GM19397 (cell line): ENCODE data around the gene TBC1D20.
A peak's percentile ranks its signal among the peaks of the same experiment; 100 is the strongest.

Source experiments
- ATAC-seq: cut with Tn5 transposase; IDR thresholded peaks from one replicate; pipeline ENCODE4 v1.9.1; 2021; ENCODE audit warnings: mild to moderate bottlenecking, moderate library complexity; ENCODE audit not compliant: unreplicated experiment

Gene TBC1D20

GRCh38 chr20:440148-440547 lies 22.2 kb downstream of the TBC1D20 start:
- no peak for ATAC-seq

DNA sequence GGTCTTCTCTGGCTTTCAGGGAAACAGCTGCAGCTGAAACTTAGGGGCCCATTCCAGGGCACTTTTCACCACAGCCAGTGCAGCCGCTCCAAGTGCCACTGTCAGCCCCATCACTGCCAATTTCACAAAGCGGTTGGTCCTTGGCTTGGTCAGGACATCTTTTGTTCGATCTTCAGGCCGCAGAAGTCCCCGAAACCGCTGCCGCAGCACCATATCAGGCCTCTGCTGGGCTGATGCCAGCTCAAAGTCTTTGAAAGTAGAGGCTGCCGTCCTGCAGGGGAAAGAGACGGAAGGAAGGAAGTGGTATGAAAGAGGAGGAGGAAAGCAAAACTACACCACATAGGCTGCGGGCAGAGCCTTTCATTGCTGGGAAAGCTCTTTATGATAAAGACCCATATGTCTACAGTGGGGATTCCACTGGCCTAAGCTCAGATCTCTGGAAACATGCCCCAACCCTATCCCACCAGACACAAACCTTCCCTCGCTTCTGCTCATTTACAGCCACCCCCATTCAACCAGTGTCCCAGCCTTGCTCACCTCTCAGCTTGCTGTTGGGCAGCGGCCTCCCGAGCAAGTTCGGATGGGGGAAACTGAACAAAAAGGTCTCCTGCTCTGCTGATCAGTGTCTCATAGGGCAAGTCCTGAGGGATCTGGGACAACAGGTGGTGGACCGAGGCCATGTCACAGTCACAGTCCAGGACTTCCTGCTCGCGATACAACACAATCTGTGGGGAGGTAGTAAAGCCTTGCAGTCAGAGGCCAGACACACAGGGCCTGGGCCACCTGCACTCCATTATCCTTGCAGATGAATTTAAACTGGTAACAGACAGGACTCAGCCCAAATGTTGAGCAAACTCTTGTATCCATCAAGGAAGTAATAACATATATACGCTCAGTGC lies 23.5 kb downstream of the TBC1D20 start:
- ATAC-seq, result no peak

DNA sequence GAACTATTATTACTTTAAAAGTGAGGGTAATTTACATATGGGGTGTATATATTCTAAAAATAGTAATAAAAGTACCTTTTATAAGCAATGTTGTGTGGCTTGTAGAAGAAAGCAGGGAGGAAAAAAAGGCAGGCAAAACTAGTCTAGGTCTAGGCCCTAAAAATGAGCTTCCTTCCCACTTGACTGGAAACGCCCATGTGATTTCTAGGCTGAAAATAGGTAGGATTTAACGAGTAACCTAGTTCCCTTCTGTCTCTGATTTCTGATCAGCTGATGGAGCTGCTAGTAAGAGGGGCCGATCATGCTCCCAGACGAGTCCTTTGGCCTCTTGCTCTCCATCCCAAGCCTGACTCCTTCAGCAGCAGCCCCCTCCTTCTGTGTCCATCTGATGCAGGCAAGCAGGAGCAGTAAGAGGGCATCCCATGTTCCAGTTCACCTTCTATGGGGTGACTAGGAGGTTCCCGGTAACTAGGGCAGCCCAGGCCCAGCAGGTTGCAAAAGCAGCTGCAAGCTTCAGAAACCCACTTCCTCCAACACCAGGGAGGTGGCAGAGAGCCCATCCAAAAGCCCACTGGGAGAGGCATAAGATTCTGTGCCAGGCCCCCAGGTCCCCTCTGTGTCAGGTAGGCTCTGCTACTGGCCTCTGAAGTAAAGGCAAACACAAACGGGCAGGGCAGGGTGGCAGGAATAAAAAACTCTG lies 24.4 kb downstream of the TBC1D20 start:
- ATAC-seq, result no peak

DNA sequence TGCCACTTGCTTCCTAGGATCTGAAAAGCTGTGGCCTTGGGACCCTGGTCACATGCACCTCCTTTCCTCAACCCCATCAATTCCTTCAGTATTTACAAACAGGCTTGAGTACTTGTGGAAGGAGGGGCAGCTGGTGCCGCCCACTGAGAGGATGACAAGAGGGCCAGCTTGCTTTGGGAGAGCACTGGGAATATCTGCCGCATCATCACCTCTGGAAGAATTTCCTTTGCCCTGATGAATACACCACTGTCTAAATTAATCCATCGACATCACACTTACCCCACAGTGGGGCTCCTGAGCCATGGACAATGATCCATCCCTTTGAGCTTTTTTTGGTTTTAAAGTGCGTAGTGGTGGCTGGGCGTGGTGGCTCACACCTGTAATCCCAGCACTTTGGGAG lies 25.9 kb downstream of the TBC1D20 start:
- ATAC-seq, result no peak

- no peak for ATAC-seq
Measured at GRCh38 chr20:435558-435957, 26.8 kb downstream of the TBC1D20 start.

- ATAC-seq, result no peak
Measured at GRCh38 chr20:434661-435419, 27.5 kb downstream of the TBC1D20 start.

GRCh38 chr20:434221-434620 lies 28.1 kb downstream of the TBC1D20 start:
- no peak for ATAC-seq

- ATAC-seq, result peak; percentile 68
Measured at GRCh38 chr20:433300-433975, 28.9 kb downstream of the TBC1D20 start.

GRCh38 chr20:432677-433299 lies 29.5 kb downstream of the TBC1D20 start:
- ATAC-seq, result no peak

DNA sequence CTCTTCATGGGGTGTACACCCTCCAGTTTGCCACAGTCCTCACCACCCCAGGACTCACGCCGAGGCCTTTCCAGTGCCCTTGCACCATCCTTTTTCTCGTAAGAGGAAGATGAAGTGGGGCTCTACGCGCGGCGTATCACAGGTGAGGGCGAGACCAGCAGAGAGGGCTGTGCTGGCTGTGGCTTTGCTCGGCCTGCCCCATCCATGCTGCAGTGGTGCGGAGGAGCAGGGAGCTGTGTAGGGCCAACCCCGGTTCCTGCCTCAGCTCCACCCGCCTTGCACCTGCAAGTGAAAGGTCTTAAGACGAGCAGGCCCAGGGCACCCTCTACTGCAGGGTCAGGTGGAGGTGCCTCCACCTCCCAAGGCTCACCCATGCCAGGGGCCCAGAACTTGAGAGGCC lies 30.1 kb downstream of the TBC1D20 start:
- ATAC-seq, result no peak

DNA sequence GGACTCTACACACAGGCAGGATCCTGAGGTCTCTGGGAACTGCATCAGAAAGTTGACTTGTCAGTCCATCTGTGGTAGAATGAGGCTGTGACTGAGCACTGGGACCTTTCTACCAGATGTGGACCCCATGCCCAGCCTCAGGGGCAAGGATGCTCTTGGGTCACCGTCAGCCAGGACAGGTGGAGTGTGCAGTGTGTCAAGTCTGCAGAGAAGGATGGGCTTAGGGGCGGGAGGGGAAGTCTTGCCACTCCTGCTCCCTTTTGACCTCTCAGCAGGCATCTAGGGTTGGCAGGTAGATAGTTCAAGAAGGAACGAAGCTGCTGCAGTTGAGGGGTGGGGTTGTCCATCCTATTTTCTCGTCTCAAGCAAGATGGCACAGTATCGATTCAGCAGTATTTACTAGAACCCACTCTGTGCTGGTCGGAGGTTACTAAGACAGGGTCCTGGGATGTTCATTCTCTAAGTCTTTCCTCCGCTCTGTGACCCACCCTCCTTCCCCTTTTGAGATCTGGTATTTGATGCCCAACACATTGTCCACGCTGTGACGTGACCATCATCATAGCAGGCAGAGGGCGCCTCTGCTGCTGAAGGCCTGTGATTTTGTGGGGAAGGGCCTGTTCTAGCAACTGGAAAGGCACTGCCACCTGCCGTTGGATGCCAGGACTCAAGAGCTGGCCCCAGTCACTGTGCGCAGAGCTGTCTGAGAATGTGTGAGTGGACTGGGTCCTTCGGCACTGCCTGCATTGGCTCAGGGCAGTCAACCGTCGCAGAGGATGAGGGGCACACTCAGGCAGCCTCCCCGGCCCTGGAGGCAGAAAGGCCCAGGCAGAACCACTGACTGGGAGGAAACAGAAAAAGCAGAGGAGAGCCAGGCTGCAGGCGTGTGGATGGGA lies 31.1 kb downstream of the TBC1D20 start:
- no peak for ATAC-seq

DNA sequence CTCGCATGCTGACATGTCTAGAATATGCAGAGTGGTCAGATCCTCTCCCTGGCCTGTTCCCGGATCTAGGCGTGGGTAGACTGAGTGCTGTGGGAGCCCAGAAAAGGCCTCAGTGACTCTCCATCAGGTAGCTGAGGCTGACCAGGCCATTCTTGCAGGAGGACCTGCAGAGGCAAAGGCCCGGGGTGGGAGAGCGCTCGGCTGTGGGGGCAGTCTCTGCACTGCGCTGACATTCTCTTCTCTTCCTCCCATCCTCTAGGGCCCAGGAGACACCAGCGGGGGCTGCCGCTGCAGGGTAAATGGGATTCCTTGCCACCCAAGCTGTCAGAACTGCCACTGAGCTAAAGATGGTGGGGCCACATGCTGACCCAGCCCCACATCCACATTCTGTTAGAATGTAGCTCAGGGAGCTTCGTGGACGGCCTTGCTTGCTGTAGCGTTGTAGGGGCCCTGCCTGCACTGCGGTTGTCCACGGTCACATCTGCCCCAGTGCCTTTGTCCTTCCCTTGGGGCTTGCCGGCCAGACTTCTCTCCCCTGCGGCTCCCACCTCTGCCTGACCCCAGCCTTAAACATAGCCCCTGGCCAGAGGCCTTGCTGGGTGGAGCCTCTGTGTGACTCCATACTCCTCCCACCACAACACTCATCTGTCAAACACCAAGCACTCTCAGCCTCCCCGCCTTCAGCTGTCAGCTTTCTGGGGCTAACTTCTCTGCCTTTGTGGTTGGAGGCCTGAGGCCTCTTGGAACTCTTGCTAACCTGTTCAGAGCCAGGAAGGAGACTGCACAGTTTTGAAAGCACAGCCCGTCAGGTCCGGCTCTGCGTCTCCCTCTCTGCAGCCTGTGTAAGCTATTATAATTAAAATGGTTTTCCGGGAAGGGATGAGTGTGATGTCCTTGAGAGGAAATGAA lies 32.0 kb downstream of the TBC1D20 start:
- no peak for ATAC-seq

DNA sequence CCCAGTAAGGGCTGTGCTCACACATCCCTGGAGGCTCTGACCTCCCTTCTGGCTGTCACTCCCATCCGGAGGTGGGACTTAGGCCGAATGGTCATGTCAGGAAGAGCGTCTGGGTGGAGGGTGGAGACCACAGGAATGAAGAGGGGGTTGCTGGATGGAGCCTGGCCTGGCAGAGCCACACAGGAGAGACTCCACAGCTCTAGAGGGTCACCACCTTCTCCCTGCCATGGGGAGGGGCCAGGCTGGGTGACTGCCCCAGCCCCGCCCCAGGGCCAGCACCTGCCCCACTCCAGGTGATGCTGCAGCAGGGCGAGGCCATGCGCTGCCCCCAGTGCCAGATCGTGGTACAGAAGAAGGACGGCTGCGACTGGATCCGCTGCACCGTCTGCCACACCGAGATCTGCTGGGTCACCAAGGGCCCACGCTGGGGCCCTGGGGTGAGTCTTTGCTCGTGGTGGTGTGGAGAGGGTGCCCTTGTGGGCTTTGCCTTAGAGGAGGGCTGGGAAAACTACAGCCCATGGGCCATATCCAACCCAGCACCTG lies 33.6 kb downstream of the TBC1D20 start:
- no peak for ATAC-seq

DNA sequence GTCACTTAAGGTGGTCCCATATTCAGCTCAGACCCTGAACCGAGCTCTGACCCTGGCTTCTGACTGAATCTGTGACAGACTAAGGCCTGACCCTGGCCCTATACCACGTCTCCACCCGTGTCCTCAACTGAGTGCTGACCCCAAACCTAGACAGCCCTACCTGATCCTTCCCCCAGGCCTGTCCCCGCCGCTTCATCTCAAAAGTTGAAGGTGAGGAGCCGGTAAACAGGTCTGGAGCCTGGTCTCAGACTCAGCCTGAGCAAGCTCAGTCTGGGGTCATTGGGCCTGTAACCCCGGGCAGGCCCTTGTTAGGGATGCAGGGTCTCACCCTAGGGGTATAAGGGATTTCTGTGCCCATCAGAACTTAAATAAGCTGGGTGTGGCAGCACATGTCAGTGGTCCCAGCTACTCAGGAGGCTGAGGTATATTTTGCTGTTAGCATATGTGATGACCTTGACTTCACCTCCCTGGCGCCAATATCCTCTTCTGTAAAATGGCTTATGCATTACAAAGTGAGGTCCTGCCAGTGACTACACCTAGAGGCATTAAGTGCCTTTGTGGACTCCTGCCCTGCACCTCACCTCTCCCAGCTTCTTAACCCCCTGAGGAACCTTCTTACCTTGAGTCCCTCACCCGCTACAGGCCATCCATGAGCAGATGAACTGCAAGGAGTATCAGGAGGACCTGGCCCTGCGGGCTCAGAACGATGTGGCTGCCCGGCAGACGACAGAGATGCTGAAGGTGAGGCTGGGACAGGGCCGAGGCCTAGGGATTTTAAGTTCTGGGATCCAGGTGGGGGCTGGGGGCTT lies 34.3 kb downstream of the TBC1D20 start:
- no peak for ATAC-seq

DNA sequence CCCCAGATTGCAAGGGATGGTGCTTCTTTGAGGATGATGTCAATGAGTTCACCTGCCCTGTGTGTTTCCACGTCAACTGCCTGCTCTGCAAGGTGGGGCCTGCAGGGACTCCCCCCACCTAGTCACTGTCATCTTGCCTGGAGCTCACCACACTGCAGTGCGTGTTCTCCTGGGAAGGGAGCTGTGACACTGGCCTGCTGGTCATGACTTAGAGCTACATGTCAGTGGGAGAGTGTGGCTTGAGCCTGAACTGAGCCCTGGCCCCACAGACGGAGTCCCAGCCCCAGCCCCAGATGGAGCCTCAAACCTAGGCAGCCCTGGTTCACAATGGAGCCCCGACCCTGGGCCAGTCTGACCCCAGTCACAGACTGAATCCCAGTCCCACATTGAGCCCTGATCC lies 34.9 kb downstream of the TBC1D20 start:
- ATAC-seq, result no peak

DNA sequence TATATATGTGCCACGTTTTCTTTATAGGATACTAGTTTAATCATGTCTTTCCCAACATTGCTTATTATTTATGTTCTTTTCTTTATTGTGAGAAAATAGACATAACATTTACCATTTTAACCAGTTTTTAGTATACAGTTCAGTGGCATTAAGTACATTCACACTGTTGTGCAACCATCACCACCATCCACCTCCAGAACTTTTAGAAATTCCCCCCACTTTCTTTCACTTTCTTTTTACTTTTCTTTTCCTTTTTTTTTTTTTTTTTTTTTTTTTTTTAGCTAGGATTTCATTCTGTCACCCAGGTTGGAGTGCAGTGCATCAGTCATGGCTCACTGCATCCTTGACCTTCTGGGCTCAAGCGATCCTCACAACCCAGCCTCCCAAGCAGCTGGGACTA lies 35.8 kb downstream of the TBC1D20 start:
- ATAC-seq, result no peak

DNA sequence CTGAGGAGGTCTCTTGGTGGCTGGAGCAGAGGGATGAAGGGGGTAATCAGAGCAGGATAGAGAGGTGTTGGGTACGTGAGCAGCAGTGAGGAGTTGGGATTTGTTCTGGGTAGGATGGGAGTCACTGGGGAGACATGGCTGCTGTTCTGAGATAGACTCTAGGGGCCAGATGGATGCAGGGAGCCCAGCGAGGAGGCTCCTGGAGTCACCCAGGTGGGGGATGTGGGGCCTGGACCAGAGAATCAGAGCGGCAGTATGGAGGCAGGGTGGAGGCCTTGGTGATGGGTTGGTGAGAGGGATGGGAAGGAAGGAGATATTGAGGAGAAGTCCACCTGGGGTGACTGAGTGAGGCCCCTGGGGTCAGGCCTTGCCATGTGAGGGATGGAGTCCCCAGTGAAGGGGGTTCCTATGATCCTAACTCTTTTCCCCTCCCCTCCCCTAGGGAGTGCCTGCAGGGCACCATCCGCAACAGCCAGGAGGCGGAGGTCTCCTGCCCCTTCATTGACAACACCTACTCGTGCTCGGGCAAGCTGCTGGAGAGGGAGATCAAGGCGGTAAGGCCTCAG lies 40.6 kb downstream of the TBC1D20 start:
- ATAC-seq, result no peak
